H1 (cell line): ENCODE data around the gene SIX5.

Experiments
- CTCF ChIP-seq, 3 experiments: IDR thresholded peaks; 1 replicate in 2 of 3; 2 replicates in 1 of 3; pipeline versions ENCODE4 v1.5.1 to v1.6.1; 2011; ENCODE audit warnings: low read length in 3 of 3, mild to moderate bottlenecking in 3 of 3, inconsistent platforms in 2 of 3, low read depth in 1 of 3, moderate library complexity in 1 of 3; ENCODE audit not compliant: insufficient read depth in 1 of 3; ENCODE audit errors: control extremely low read depth in 1 of 3
- EZH2 ChIP-seq: fragments of 200-600 bp; sonication (generic); IDR thresholded peaks from 2 replicates; pipeline ENCODE4 v1.7.1; 2012; ENCODE audit warnings: low read depth, mild to moderate bottlenecking, moderate library complexity, low read length, inconsistent platforms; ENCODE audit not compliant: severe bottlenecking
- JUN ChIP-seq: IDR thresholded peaks from 2 replicates; pipeline ENCODE4 v1.6.1; 2011; ENCODE audit warnings: low read depth, mild to moderate bottlenecking, improper control_type of control experiment, low read length
- MAFK ChIP-seq: IDR thresholded peaks from 2 replicates; pipeline ENCODE4 v1.6.1; 2012; ENCODE audit warnings: low read depth, mild to moderate bottlenecking, improper control_type of control experiment, low read length
- NRF1 ChIP-seq: IDR thresholded peaks from 2 replicates; pipeline ENCODE4 v1.6.1; 2011; ENCODE audit warnings: mild to moderate bottlenecking, low read depth, low read length, improper control_type of control experiment
- POLR2A ChIP-seq, 2 experiments: IDR thresholded peaks; 1 replicate in 1 of 2; 2 replicates in 1 of 2; pipeline ENCODE4 v1.6.1; 2011; ENCODE audit warnings: low read depth in 2 of 2, low read length in 2 of 2, mild to moderate bottlenecking in 2 of 2; ENCODE audit errors: control extremely low read depth in 1 of 2
- SIN3A ChIP-seq, 2 experiments: IDR thresholded peaks in 1 of 2; conservative IDR thresholded peaks in 1 of 2; 2 replicates each; pipeline ENCODE4 v1.6.1; 2011 to 2012; ENCODE audit warnings: low read length in 2 of 2, improper control_type of control experiment in 1 of 2, low read depth in 1 of 2, mild to moderate bottlenecking in 1 of 2
- SP2 ChIP-seq: IDR thresholded peaks from 2 replicates; pipeline ENCODE4 v1.6.1; 2012; ENCODE audit warnings: mild to moderate bottlenecking, low read length, inconsistent platforms

GRCh38 chr19:45793178-45793564 lies 24.1 kb upstream of the SIX5 start:
- TF ChIP-seq SP2 (no peak), CTCF (IDR thresholded peaks at IDR 0.05; ENCODE audit: control extremely low read depth in 1 of 3, insufficient read depth in 1 of 3, low read depth in 1 of 3, low read length in 3 of 3) (no peak), POLR2A (IDR thresholded peaks at IDR 0.05; ENCODE audit: control extremely low read depth in 1 of 2, low read depth in 2 of 2, low read length in 2 of 2) (no peak), NRF1 (no peak), SIN3A (conservative IDR thresholded peaks at IDR 0.05 in 1 of 2, IDR thresholded peaks at IDR 0.05 in 1 of 2; ENCODE audit: low read depth in 1 of 2, low read length in 2 of 2) (no peak), JUN (no peak), EZH2 (no peak), MAFK (no peak)
